HG03460 (cell line): ENCODE measurements around the gene P4HA1.
A peak's percentile ranks its signal among the peaks of the same experiment; 100 is the strongest.

Experiments
- ATAC-seq: cut with Tn5 transposase; IDR thresholded peaks from one replicate; pipeline ENCODE4 v1.9.1; 2021; ENCODE audit not compliant: unreplicated experiment

The P4HA1 gene

DNA sequence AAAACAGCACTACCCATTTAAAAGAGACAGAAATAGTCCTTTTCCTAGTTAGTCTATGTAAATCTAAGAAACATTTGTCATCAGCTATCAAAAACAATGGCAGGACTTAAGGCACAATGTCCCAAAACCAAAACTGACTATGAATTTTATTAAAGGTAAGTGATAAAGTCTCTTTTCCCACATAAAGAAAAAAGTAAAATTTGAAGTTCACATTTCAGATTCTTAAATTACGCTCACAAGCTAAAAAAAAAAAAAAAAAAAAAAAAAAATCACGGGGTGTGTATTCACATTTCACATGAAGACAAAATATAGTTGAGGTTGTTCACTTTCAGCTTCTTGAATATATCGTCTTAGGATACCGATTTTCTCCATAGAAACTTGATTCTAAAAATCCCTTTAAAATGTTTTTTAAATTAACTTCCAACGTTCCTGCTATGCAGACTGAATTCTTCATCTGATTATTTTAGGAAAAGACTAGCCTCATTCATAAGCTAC, 1.6 kb downstream of the P4HA1 start:
- ATAC-seq, result no peak

DNA sequence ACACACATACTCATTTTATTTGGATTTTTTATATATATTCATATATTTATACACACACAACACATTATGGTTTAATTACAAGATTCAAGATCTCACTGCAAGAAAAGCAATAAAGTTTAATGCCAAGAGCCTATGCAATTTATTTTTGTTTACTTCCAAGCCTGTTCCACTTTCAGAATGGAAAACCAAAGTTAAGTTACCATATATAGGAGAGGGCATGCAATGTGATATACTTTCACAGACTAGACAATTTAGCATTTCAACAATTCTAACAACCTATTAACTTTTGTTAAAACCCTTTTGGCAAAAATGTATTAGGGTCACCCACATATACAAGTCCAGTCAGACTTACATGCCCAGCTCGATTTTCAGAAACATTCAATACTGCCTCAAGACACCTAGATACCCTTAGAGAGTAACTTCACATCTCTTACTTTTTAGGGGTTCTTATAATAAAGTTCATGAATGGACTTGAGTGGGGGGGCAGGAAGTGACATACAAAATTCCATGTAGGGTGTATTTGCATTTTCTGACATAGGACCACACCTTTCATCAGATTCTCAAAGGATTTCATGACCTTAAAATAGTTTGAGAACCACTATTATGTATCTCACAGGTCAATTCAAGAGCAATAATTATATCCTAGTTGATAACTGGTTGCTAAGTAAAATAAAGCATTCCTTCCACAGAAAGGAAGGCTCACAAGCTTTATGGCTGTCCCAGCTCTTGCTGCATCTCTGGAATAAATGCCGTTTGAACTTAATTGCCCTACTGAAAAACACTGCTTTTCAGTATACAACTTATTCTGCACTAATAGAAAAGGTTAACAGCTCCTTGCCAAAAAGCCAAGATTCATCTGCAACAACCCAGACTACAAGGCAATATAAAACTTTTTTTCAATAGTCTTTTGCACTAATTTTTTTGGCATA, 2.5 kb downstream of the P4HA1 start:
- no peak for ATAC-seq

DNA sequence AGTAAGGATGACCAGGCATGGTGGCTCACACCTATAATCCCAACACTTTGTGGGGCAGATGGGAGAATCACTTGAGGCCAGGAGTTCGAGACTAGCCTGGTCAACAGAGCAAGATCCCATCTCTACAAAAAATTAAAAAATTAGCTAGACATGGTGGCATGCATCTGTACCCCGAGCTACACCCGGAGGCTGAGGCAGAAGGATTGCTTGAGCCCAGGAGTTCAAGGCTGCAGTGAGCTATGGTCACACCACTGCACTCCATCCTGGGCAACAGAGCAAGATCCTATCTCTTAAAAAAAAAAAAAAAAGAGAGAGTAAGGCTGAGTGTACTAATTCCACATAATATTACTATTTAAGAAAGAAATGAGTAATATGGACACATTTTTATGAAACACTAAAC, 3.8 kb downstream of the P4HA1 start:
- ATAC-seq, result no peak

DNA sequence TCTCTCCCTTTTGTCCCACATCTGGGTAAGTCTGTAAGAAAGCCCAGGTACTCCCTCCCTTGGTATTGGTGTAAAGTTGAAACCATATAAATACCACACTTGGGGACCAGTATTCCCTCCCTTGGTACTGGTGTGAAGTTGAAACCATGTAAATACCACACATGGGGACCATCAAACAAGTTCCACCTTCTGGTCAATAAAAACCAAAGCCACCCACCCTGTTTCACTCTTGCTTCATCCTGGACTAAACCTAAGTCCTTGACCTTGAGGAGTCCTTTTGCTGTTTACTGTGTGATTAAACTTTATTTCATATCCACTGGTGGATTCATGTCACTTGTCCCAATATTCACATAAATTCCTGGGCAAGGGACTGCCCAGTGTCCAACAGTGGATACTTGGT, 8.4 kb downstream of the P4HA1 start:
- ATAC-seq, result no peak

DNA sequence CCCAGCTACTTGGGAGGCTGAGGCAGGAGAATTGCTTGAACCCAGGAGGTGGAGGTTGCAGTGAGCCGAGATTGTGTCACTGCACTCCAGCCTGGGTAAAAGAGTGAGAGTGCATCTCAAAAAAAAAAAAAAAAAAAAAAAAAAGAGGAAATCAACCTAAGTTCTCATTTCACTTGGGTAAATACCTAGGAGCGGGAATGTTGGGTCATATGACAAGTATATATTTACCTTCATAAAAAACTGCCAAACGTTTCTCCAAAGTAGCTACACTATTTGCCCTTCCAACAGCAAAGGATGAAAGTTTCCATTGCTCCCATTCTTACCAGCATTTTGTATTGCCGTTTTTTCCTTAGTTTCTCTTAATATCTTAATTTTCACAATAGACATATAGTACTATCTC, 9.8 kb downstream of the P4HA1 start:
- ATAC-seq, result no peak

DNA sequence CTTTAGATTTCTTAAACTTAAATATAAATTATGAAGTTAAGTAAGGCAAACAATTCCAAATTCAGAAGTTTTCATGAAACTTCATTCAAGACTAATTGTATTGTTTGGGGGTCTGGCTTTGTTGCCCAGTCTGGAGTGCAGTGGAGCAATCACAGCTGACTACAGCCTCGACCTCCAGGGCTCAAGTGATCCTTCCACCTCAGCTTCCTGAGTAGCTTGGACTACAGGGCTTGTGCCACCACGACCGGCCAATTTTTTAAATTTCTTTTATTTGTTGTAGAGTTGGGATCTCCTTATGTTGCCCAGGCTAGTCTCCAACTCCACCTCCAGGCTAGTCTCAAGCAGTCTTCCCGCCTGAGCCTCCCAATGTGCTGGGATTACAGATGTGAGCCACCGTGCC, 12.5 kb downstream of the P4HA1 start:
- ATAC-seq, result no peak

DNA sequence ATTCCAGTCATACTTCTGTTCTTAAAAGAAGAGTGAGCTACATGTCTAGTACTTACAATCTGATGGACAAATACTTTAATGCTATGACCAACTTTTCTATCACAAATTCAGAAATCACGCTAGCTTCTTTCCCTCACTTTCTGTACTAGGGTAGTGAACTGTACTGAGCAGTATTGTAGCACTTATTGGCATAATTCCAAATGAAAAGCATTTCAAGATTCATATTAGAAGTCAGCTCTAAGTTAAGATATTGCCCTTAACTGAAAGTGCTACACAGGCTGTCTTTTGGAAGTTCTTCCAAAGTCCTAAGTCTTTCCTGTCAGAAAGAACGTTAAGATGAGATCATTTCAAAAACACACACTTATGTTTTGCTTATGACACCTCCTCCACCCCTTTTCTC, 13.4 kb downstream of the P4HA1 start:
- ATAC-seq, result no peak

DNA sequence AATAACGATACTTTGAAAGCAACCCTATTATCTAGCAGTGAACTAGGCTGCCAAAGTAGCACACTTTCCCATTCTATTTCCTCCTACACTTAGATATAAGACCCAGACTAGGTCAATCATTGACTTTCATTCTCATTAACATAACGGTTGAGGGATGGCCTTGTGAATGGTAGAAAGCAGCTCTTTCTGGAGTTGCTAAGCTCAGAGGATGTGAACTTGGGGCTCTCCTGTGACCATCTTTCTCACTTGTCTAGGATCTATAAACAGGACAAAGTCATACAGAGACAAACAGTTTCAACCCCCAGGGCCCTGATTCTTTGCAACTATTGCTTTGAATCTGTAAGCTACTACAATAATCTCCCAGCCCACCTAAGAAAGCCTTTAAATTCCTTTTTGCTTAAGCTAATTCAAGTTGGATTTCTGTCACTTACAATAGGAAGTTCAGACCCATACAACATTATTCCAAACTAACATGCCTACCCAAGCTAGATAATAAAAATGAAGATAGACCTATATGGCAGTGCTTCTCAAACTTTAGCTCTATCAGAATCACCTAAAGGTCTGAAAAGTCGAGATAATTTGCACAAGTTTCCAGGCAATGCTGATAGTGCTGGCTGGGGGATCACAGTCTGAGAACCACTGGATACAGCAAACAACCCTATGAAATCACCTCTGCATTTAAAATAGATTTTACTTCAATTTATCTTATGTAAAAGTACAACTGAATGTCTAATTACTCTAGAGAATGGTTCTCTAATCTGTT, 16.7 kb downstream of the P4HA1 start:
- ATAC-seq, result peak; percentile 77

DNA sequence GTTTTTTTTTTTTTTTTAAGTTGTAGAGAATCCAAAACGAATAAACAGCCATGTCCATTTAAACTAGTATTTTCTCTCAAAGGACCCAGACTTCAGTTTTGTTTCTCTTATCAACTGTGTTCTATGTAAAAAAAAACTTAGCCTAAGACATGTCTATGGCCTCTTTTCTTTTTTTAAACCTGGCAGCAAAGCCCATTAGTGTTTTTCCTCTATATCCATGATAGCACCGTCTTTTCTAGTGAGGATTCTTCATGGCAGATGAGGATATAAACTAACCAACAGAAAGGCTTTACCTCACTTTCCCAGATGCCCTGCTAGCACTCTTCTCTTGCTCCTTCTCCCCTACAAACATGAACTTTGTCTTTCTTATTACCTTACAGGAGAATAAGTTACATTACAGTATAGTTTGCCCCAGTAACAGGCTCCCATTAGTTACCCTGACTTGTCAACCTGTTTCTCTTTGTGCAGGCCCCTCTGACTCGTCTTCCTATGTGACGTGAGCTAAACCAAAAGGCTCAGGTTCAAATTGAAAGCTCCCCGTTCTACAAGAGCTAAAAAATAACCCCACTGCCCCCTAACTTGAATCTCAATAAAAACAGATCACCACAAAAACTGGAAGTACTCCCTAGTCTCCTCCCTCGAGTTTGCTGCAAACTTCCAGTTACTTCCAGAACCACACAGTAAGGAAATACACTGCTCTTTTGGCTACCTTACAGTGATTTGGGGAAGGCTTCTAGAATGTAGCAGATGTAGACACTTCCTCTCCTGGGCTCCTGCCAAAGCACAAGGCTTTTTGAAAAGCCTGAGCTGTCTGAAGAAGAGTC, 20.1 kb downstream of the P4HA1 start:
- no peak for ATAC-seq

DNA sequence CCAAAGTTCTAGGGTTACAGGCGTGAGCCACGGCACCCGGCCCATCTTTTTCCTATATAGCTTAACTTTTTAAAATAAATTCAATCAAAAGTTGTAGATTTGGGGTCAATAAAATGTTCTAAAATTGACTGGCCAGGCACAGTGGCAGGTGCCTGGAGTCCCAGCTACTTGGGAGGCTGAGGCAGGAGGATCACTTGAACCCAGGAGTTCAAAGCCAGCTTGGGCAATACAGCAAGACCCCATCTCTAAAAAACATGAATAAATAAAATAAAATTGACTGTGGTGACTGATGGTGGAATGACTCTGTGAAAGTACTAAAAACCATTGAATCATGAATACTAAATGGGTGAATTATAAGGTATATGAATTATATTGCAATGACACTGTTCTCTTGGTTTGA, 20.8 kb downstream of the P4HA1 start:
- ATAC-seq, result no peak

DNA sequence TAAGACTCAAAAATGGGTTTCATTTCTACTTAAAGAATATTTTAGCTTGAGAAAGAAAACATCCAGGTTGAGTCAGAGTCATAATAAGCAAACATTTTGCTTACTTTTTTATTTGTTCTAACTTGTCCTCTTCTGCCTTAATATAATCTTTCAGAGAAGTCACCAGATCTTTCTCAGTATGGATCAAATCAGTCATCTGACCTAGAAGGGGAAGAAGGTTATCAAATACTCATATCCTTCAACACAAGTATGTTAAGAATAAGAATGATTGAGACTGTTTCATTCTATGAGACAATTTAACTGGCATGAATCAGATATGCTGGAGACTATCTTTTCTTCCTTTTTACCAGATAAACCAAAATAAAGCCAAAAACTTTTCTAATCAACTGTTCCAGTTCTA, 23.0 kb downstream of the P4HA1 start:
- no peak for ATAC-seq

DNA sequence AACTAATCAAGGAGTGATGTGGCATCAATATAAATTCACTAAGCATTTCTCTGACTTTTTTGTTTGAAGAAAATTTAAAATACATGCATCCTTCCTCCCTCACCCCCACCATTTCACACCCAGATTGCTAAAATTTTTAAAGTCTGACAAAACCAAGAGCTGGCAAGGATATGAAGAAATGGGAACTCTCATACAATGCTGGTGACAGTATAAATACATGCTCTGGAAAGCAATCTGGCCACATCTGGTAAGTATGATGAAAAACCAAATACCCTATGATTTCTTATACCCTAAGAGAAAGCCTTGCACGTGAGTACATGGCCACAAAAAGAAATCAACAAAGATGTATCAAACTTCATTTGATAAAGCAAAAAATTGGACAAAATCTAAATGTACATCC, 31.2 kb downstream of the P4HA1 start:
- no peak for ATAC-seq

DNA sequence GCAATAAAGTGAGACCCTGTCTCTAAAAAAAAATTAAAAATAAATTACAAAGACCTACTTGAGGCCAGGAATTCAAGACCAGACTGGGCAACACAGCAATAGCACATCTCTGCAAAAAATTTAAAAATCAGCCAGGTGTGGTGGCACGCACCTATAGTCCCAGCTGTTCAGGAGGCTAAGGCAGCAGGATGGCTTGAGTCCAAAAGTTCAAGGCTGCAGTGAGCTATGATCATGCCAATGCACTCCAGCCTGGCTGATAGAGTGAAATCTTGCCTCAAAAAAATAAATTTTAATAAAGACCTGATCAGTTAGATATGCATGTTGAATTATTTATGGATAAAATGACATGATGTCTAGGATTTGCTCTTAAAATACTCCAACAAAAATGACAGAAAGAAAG, 34.9 kb downstream of the P4HA1 start:
- ATAC-seq, result no peak

DNA sequence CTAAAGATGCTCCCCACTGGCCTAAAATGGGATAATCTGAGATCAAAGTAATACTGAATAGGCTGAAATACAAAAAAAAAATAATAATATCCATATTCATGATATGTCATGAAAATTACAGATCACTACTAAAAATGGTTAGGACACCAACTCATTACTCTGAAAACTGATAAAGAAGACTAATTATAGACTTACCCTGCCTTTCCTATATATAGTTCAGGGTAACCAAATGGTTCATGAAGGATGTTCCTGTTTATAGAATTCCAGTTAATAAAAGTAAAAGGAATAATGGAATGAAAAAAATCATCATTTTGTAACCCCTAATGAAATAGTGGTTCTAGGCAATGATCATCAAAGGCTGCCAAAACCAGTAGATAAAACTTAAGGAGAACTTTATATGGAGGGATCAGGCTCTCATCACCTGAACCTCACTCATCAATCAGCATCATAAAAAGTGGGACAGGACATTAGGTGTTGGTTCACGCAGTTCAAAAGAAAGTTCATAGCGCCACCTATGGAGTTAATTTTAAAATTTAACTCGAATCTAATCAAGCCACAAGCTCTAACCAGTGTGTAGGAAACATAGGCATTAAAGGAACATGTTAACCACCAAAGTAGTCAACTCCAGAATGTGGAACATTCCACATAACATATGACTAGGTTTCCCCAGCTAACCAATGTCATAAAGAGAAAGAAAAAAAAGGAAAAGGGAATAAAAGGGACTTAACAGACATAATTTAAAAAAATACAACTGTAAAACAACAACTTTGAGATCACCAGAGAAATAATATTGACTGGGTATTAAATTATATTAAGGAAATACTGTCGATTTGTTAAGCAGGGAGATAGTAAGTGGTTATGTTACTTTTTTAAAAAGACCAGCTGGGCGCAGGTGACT, 35.7 kb downstream of the P4HA1 start:
- ATAC-seq, result no peak

DNA sequence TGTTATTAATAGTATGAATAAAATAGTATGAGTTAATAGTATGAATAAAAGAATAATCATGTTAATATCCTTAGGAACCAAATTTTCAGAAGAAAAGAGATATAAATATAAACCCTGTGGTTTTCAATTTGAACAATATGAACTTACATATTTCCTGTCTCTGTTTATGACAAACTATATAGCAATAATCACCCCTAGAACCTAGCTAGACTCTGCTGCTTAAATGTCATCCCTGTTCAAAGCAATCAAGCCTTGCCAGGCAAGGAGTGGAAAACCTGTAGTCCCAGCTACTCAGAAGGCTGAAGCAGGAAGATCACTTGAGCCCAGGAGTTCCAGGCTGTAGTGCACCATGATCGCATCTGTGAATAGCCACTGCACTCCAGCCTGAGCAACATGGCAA, 36.5 kb downstream of the P4HA1 start:
- no peak for ATAC-seq

DNA sequence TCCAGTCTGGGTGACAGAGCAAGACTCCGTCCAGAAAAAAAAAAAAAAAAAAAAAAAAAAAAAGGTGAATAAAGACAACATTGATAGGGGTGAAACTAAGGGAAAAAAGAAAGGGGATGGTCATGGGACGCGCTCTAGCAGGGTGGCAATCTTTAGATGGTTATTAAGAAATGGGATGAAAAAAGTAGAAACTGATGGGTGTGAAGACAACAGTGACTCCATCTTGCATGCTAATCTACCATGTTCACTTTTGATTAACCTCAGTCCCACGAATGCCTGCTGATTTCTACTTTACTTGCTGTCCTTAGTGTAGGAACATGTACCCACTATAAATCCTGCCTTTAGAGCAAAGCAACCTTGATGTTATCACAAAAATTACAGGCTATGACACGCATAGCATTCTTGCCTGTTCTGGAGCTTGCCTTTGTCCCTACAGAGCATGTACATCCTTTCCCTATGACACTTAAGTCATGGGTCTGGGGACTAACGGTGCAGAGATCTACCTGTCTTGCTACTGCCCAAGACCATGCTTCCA, 38.5 kb downstream of the P4HA1 start:
- no peak for ATAC-seq

DNA sequence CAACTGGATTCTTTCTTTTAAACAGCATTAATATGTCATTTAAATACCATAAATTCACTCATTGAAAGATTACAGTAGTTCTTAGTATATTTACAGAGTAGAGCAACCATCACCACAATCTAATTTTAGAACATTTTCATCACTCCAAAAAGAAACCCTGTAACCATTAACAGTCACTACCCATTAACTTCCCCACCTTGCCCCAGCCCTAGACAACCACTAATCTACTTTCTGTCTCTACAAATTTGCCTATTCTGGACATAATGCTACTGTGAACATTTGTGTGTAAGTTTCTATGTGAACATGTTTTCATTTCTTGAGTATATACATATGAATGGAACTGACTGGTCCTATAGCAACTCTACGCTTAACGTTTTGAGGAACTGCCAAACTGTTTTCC, 42.4 kb downstream of the P4HA1 start:
- peak; percentile 88 for ATAC-seq

DNA sequence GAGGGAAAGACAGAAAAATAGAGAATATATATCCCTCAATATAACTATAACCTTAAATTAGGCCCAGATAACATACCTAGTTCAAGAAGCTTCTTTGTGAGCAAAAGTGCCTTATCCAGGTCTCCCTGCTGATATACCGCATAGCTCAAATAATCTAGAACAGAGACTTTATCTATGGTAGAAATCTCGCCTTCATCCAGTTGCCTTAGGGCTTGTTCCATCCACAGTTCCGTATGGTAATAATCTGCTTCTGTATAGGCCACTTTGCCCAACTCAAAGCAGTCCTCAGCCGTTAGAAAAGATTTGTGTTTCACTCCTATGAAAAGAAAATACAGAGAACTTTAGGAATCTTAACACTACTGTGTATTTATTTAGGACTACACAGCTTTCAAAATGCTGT, 43.4 kb downstream of the P4HA1 start:
- ATAC-seq, result no peak

DNA sequence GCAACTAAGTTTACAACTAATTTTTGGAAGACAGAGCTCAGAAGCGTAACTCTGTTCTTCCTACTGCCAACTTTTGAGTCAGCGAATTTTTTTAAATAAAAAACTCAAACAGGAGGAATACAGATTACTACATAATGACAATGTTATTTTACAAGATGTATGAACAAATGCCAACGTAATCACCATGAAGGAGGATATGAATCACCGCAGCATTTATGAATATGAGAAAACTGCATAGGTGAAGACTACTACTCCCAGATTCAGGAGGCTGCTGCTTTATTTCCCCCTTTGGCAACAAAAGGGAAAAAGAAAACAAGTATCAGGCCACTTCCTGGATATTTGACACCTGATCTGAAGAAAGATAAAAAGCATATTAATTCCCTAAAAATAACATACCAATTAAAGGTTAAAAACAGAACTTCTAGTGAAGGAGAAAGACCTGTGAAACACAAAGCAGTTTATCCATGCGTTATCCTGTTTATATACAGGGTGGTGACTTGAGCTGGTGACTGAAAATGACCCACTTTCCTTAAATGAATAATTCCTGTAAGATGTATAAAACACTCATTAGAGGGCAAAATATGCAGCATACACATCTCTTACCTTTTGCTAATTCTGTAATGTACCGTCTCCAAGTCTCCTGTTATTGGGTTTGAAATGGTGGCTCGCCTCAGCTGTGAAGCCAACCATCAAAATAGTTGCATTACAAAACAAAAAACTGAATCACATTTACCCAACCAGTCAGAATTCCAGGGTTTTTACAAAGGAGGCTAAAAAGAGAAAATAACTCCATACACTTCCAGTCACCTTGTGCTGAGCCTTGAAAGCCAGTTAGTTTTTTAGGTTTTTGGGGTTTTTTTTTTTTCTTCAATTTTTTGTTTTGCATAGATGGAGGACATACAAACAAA, 52.0 kb downstream of the P4HA1 start:
- no peak for ATAC-seq
